GM19193 (cell line): ENCODE measurements around the gene RYR2.

Source experiments
- POLR2A ChIP-seq: IDR thresholded peaks from 4 replicates; pipeline ENCODE4 v1.6.1; 2011; ENCODE audit not compliant: insufficient read depth, insufficient read length; ENCODE audit errors: extremely low read depth

Gene RYR2

DNA sequence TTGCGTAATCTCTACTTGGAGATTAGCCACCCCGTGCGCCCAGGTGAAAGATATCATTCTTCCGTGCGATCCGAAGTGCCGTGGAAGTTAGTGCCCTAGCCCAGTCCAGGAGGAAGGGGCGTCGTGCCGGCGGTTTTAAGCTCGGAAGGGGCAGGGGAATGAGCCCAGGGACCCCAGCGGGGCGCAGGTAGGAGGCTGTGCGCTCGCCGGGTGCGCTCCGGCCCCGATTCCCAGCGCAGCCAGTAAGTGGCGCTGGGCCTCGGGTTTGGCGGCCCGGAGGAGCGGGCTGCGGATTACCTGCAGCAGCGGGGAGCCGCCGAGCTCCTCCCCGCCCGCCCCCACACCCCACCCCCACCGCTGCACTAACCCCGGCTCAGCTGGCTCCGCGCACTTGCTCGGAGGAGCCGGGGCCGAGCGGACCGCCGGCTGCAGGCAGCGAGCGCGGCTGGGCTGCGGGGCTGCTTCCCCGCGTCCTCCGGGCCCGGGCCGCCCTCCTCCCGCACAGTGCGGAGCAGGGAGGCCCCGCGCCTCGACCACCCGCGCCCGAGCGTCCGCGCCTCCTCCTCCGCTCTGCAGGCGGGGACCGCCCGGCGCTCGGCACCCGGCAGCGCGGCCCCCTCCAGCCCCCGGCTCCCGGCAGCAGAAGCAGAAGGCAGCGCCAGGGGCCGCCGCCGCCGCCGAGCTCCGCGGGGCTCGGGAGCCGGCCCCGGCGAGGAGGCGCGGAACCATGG lies at the start of gene RYR2:
RYR2 (plus strand) TSS at position 390 of the 731 bp plus-strand sequence; CDS start at position 728, 338 bp downstream.
- TF ChIP-seq POLR2A, result no peak

DNA sequence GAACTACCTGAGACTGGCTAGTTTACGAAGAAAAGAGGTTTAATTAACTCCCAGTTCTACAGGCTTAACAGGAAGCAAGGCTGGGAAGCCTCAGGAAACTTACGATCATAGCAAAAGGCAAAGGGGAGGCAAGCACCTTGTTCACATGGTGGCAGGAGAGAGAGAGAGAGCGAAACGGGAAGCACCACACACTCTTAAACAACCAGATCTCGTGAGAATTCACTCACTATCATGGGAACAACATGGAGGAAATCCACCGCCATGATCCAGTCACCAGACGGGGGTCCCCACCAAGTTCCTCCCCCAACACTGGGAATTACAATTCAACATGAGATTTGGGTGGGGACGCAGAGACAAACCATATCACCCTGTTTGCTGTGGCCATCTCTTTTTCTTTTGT lies 49.5 kb upstream of the RYR2 start:
- TF ChIP-seq POLR2A, result no peak

DNA sequence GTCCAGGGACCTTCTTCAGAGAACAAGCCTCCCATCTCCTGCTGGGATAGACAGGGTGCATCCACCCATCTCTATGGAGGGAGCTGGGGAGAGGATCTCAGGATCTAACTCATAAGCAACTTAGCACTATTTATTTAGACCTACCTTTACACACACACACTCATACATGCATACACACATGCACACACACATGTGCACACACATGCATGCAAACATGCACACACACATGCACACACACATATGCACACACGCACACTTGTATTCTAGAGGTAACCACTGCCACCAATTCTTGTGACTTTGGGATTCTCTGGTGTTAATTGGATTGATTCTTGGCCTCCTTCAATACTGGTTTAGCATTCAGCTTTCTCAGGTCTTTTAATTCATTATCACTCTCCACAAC lies 47.5 kb upstream of the RYR2 start:
- no peak for TF ChIP-seq POLR2A

DNA sequence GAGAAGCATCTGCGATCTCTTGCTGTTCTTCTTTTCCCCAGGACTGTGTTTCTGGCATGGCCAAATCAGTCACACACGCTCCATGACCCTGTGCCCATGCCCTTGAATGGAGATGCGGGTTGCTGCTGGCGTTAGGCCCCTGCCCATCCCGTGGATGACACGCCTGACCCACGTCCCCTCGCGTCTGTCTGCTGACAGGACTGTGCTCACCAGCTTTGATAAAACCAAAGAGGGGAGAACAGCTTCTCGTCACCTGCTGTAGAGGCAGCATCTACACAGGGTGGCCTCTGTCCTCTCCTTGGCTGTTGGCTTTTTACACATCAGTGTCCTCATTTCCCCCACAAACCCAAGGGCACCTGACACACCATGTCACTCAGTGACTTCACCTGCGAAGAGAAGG lies 44.6 kb upstream of the RYR2 start:
- no peak for TF ChIP-seq POLR2A

DNA sequence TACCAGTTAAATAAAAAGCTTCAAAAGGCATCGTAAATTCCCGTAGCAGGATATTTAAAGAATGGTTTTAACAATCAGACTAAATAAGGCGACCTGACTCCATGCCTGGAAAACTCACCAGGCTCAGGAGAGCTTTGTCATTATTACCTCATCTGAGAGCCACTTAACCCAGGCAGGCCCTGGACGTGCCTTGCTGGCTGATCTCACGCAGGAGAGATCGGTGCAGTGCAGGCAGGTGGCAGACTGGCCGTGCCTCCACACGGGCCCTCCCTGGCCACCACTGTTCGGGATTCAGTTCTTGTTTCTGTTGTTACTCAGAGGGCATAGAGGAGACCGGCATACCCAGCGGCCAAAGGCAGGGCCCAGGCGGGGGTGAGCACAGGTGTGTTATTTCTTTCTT lies 44.1 kb upstream of the RYR2 start:
- TF ChIP-seq POLR2A, result no peak

DNA sequence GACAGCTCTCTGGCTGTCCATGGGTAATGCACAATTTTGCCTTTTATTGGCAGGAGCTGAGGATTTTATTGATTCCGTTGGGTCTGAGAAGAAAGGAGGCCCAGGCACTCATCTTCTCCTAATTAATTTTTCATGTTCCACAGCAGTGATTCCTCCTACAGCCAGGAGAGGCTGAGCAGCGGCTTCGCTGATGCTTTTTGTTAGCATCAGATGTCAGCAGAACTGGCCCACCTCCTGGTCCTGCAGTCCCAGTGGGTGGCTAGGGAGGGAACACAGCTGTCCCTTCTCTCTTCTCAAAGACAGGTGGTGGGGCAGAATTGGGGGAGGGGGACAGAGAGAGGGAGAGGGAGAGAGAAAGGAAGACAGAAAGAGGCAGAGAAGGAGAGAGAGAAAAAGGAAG lies 43.4 kb upstream of the RYR2 start:
- TF ChIP-seq POLR2A, result no peak

DNA sequence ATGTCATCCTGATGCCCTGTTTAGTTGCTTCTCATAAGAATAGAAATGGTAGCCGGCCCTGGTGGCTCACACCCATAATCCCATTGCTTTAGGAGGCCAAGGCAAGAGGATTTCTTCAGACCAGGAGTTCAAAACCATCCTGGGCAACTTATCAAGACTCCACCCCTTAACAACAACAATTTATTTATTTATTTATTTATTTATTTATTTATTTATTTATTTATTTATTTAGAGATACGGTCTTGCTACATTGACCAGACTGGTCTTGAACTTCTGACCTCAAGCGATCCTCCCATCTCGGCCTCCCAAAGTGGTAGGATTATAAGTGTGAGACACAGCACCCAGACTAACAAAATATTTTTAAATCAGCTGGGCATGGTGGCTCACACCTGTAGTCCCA lies 41.8 kb upstream of the RYR2 start:
- TF ChIP-seq POLR2A, result no peak

DNA sequence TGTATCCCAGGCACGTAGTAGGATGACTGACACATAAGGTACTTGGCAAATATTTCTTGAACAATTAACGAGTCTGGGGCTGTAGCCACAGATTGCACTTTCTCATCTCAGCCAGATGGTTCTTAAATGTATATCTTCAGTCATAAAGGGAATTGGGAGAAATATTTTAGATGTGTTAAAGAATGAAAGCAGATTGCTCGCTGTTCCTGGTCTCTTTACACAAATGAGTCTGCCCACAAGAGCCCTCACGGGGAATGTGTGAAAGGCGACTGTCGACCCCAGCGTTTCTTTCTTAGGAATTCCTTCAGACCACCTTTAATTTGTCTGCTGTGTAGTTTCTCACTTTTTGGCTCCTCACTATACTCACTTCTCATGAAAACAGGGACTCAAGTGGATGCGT lies 38.5 kb upstream of the RYR2 start:
- TF ChIP-seq POLR2A, result no peak

DNA sequence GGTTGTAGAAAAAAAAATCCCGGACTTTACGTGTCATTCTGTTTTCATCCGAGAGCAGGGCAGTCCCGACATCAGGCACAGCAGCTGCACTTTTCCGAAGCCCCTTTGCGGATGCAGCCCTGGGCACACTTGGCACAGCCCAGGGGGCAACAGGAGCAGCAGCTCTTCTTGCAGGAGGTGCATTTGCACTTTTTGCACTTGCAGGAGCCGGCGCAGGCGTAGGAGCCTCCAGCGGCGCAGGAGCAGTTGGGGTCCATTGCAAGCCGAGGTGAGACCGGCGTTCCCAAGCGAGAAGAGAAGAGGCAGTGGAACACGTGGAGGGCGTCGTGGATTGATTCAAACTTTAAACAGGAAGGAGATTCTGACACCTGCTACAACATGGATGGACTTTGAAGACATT lies 37.9 kb upstream of the RYR2 start, which contains the start of gene MT1HL1:
MT1HL1 (minus strand) TSS at position 326 of the 400 bp plus-strand sequence; CDS start at position 257, 69 bp downstream.
- no peak for TF ChIP-seq POLR2A

DNA sequence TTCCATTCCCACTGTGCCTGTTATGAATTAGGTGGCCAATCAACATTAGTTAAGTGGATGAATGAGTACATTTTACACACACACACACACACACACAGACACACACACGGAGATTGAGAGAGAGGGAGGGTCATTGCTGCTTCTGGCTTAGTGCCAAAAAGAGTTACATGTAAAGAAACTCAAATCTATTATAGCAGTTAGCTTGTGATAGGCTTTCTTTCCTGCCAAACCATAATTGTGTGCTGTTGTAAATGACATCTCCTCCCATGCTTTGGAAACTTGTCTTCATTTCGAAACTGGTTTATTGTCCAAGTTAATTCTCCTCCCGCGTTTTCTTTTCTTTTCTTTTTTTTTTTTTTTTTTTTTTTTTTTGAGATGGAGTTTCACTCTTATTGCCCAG lies 36.3 kb upstream of the RYR2 start:
- TF ChIP-seq POLR2A, result no peak

DNA sequence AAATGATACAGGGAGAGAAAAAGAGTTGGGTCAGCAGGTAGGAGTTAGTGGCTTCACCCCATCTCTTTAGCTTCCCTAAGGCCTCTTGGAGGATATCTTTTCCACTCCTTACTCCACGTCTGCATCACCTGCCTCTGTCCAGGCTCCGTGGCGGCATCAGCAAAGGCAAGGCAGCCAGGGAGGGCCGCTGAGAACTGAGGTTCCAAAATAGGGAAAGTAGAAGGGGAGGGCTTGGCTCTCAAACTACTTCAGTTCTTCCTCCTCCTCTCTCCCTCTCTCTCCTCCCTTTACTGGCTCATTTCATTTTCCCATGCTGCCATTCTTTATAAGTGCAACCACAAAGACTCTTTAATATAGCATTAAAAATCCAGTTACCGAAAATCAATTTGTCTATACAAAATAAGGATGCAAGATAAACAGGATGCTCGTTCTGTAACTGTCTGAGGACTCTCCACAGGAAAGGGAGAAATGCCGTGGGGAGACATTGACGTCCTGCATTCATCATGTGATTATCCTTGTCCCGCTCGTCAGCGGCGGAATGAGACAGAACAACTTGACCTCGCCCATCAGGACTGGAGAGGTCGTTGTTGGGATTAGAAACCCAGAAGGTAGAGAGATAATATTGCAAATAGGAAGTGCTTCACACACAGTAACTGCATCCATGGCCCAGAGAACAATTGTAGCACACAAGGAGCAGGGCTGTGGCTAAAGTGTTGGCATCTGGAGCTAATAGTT lies 34.7 kb upstream of the RYR2 start:
- TF ChIP-seq POLR2A, result no peak

DNA sequence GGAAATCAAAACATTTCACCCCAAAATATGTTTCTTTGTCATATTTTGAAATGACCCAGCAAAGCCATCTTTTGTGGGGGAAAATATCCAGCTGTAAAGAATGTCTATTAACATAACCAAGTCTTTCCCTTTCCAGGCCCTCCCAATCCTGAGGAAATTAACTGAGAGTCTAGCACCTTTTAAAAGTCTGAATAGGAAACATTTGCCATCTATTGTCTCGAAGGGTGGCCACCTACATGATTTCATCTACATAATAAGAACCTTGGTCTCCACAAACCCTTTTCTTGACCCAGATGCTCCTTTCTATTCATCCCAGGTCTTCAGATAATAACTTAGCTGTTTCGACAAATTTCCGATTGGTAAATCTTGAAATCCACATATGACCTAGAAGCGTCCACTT lies 32.4 kb upstream of the RYR2 start:
- no peak for TF ChIP-seq POLR2A

DNA sequence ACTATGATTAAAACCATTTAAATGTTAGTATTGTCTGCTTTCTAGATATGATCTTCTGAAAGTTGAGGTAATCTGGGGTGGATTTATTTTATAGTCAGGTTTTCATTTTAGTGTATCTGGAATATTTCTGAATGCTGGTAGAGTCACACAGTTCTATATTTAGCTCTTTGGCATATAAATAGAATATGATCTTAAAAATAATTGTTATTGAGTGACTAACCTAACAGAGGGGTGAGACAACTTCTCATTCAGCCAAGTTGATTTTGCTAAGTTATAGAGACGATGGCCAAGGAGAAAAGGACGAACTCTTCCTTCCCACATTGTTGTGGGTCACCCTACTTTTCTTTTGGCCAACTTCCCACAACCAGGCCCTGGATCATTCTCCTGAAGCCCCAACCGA lies 30.6 kb upstream of the RYR2 start:
- TF ChIP-seq POLR2A, result no peak

DNA sequence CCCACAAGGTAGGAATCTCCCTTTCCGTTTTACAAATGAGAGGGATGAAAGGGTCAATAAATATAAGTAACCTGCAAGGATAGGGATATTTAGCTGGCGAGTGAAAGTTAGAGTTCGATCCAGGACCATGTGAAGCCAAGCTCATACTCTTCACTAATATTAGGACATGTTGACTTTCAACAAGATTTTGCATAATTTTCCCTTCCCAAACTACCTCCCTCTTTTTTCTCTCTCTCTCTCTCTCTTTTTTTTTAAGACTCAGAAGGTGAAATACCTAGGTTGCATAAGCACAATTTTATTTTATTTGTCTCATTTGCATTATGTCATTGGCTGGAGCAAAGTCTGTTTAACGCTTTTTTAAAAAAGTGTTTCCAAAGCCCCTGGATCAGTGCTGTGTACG lies 29.6 kb upstream of the RYR2 start:
- TF ChIP-seq POLR2A, result no peak

DNA sequence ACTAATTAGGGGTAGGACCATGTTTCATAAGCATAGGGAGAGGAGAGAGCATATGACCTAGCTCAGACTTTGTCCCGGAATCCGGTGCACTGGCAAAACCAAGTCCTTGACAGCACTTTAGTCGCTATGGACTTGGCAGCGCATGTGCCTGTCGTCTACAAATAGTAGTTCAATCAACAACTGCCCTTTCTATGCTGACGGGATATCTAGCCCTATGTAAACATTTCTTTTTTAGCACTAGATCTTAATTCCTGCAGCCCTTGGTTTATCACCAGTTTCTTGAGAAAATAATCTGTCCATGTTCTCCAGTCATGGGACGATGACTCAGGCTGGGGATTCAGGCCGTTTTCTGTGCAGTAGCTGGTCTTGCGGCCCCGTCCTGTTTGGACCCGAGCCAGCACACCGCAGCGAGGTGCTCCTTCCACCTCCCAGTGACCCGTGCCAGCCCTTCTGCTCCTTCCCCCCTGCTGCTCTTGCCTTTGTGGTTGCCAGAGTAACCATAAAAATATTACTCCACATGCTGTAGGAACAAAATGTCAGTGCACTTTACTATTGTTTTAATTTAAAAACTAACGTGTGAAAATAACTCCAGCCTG lies 29.1 kb upstream of the RYR2 start:
- TF ChIP-seq POLR2A, result no peak

DNA sequence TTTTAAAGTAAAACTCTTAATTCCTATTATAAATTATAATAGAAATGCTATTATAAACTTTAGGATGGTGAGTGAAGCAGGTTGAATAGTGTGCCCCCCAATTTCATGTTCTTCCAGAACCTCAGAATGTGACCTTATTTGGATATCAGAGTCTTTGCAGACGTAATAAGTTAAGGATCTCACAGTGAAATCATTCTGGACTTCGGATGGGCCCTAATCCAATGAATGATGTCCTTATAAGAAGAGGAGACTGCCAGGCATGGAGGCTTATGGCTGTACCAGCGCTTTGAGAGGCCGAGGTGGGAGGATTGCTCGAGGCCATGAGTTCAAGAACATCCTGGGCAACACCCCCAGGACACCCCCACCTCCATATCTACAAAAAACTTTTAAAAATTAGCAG lies 28.4 kb upstream of the RYR2 start:
- TF ChIP-seq POLR2A, result no peak
